HUES6 (cell line): ENCODE measurements around the gene IFNGR1.
"Not testable (repeated sequence)": the region's sequence is repeated elsewhere in the genome, so short reads cannot be mapped to it uniquely, and the experiment has no call there.

Experiments
- H3K27ac ChIP-seq: 2 replicates; pipeline ENCODE4 v1.7.0; 2013; ENCODE audit warnings: low read depth, mild to moderate bottlenecking, low read length, inconsistent platforms
- H3K27me3 ChIP-seq: 2 replicates; pipeline ENCODE4 v1.6.1; 2013; ENCODE audit warnings: low read length; ENCODE audit not compliant: control insufficient read depth, insufficient read depth
- H3K36me3 ChIP-seq: 2 replicates; pipeline ENCODE4 v1.6.1; 2013; ENCODE audit warnings: low read length; ENCODE audit not compliant: control insufficient read depth, insufficient read depth
- H3K4me1 ChIP-seq: 2 replicates; pipeline ENCODE4 v1.6.1; 2013; ENCODE audit warnings: low read length; ENCODE audit not compliant: control insufficient read depth, insufficient read depth
- H3K4me3 ChIP-seq: 2 replicates; pipeline ENCODE4 v1.5.1; 2013; ENCODE audit warnings: low read depth, low read length
- H3K9ac ChIP-seq: one replicate; pipeline ENCODE4 v1.6.1; 2013; ENCODE audit warnings: mild to moderate bottlenecking, low read length
- H3K9me3 ChIP-seq: 2 replicates; pipeline ENCODE4 v1.6.1; 2013; ENCODE audit warnings: low read depth, low read length; ENCODE audit not compliant: control insufficient read depth, insufficient read depth

The IFNGR1 gene

GRCh38 chr6:137223370-137224131 lies 4.4 kb upstream of the IFNGR1 start:
- no peaks in the 10 kb centered on the region for H3K9me3 ChIP-seq
- H3K4me3 ChIP-seq = no peak overlapping the region
- no peaks in the 10 kb centered on the region for H3K36me3 ChIP-seq
- peaks cover 8% of the 10 kb centered on the region for H3K4me1 ChIP-seq
- no peaks in the 10 kb centered on the region for H3K27me3 ChIP-seq
- H3K27ac ChIP-seq = no peak overlapping the region
- H3K9ac ChIP-seq = no peak overlapping the region

- Histone ChIP-seq H3K9me3 (no peaks in the 10 kb centered on the region), H3K4me3 (no peak overlapping the region), H3K27ac (no peak overlapping the region), H3K9ac (no peak overlapping the region), H3K27me3 (no peaks in the 10 kb centered on the region), H3K36me3 (no peaks in the 10 kb centered on the region), H3K4me1 (peaks cover 15% of the 10 kb centered on the region)
Observed at GRCh38 chr6:137222381-137222780, 3.2 kb upstream of the IFNGR1 start.

GRCh38 chr6:137219664-137220252 lies 573 bp upstream of the IFNGR1 start:
- peaks cover 11% of the 10 kb centered on the region; the same call in 1 of the 2 replicates for H3K36me3 ChIP-seq
- H3K4me3 ChIP-seq = peak overlapping the region; percentile 98
- H3K9me3 ChIP-seq = peaks cover 4% of the 10 kb centered on the region; the same call in 1 of the 2 replicates
- peak overlapping the region; percentile 96 for H3K9ac ChIP-seq
- no peaks in the 10 kb centered on the region for H3K27me3 ChIP-seq
- peaks cover 21% of the 10 kb centered on the region for H3K4me1 ChIP-seq
- peak overlapping the region; percentile 35; the same call in 1 of the 2 replicates for H3K27ac ChIP-seq

- peak overlapping the region; percentile 83; the same call in 1 of the 2 replicates for H3K27ac ChIP-seq
- peak overlapping the region; percentile 96 for H3K9ac ChIP-seq
- peaks cover 21% of the 10 kb centered on the region for H3K4me1 ChIP-seq
Observed at GRCh38 chr6:137218473-137218916, 690 bp downstream of the IFNGR1 start.

GRCh38 chr6:137217801-137218472 lies 1.2 kb downstream of the IFNGR1 start:
- Histone ChIP-seq H3K9me3 (peaks cover 4% of the 10 kb centered on the region; the same call in 1 of the 2 replicates), H3K4me3 (peak overlapping the region; percentile 98), H3K27ac (no peak overlapping the region), H3K4me1 (peaks cover 21% of the 10 kb centered on the region), H3K27me3 (no peaks in the 10 kb centered on the region), H3K36me3 (peaks cover 22% of the 10 kb centered on the region), H3K9ac (peak overlapping the region; percentile 96)

More at GRCh38 chr6:137218473-137218916, 690 bp downstream of the IFNGR1 start:
- H3K36me3 ChIP-seq = peaks cover 18% of the 10 kb centered on the region
- peaks cover 4% of the 10 kb centered on the region; the same call in 1 of the 2 replicates for H3K9me3 ChIP-seq
- H3K4me3 ChIP-seq = peak overlapping the region; percentile 98
- no peaks in the 10 kb centered on the region for H3K27me3 ChIP-seq

- Histone ChIP-seq H3K9ac (no peak overlapping the region), H3K4me3 (peak overlapping the region; percentile 27; the same call in 1 of the 2 replicates), H3K9me3 (peaks cover 10% of the 10 kb centered on the region), H3K27me3 (no peaks in the 10 kb centered on the region), H3K27ac (no peak overlapping the region), H3K4me1 (peaks cover 21% of the 10 kb centered on the region), H3K36me3 (peaks cover 29% of the 10 kb centered on the region)
Observed at GRCh38 chr6:137216875-137217553, 2.2 kb downstream of the IFNGR1 start.

GRCh38 chr6:137216106-137216505 lies 3.1 kb downstream of the IFNGR1 start:
- Histone ChIP-seq H3K9ac (no peak overlapping the region), H3K9me3 (peaks cover 18% of the 10 kb centered on the region), H3K36me3 (peaks cover 37% of the 10 kb centered on the region), H3K4me3 (no peak overlapping the region), H3K27me3 (no peaks in the 10 kb centered on the region), H3K4me1 (peaks cover 21% of the 10 kb centered on the region), H3K27ac (no peak overlapping the region)

- H3K27ac ChIP-seq, H3K4me3 ChIP-seq, H3K27me3 ChIP-seq, H3K9ac ChIP-seq: not testable (repeated sequence)
- Histone ChIP-seq H3K4me1 (peaks cover 21% of the 10 kb centered on the region), H3K9me3 (peaks cover 20% of the 10 kb centered on the region), H3K36me3 (peaks cover 41% of the 10 kb centered on the region)
Observed at GRCh38 chr6:137215630-137216029, 3.6 kb downstream of the IFNGR1 start.

- Histone ChIP-seq H3K9ac (no peak overlapping the region), H3K4me3 (no peak overlapping the region), H3K4me1 (peaks cover 18% of the 10 kb centered on the region), H3K36me3 (peaks cover 47% of the 10 kb centered on the region), H3K9me3 (peaks cover 25% of the 10 kb centered on the region), H3K27me3 (no peaks in the 10 kb centered on the region), H3K27ac (no peak overlapping the region)
Observed at GRCh38 chr6:137214931-137215330, 4.3 kb downstream of the IFNGR1 start.

- H3K27ac ChIP-seq = no peak overlapping the region
- peaks cover 51% of the 10 kb centered on the region for H3K36me3 ChIP-seq
- no peak overlapping the region for H3K4me3 ChIP-seq
- H3K9me3 ChIP-seq = peaks cover 37% of the 10 kb centered on the region
- H3K27me3 ChIP-seq = no peaks in the 10 kb centered on the region
- peaks cover 13% of the 10 kb centered on the region for H3K4me1 ChIP-seq
- no peak overlapping the region for H3K9ac ChIP-seq
Observed at GRCh38 chr6:137213813-137214212, 5.4 kb downstream of the IFNGR1 start.
